ENCODE data around the gene TPCN1. TPM values are rescaled to one million over a fixed set of nuclear protein-coding genes. Genes with fewer than 3 reads are reported as not detected.

Gene TPCN1
- total RNA-seq, 1 donor from 2014 or later = 8.4 TPM

DNA sequence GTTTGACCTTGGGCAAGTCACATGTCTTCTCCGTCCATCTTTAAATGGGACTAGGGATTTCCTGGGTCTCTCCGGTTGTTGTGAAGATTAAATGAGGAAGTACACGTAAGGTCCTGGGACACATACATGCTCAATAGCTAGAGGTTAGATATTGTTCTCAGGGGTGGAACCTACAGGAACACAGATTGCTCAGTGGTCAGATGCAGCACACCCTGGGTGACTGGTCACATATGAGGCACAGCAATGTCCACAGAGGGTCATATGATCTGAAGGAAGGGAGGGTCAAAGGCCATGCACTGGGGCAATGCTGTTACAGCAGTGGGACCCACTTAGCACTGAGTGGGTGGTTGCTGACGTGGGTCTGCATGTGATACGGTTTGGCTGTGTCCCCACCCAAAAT, 125.1 kb downstream of the TPCN1 start:
- Mint-ChIP-seq H3K4me1 (ENCODE audit: unreplicated experiment) (no peaks in the 10 kb centered on the region), H3K36me3 (ENCODE audit: low read depth, unreplicated experiment) (no peaks in the 10 kb centered on the region), H3K4me3 (ENCODE audit: unreplicated experiment) (no peak overlapping the region), H3K9me3 (ENCODE audit: unreplicated experiment) (no peaks in the 10 kb centered on the region), H3K27me3 (ENCODE audit: unreplicated experiment) (peaks cover 6% of the 10 kb centered on the region), H3K27ac (ENCODE audit: unreplicated experiment) (no peak overlapping the region)
- DNase-seq (ENCODE audit: low spot score) = no peak
- TF ChIP-seq, protein P1, sequence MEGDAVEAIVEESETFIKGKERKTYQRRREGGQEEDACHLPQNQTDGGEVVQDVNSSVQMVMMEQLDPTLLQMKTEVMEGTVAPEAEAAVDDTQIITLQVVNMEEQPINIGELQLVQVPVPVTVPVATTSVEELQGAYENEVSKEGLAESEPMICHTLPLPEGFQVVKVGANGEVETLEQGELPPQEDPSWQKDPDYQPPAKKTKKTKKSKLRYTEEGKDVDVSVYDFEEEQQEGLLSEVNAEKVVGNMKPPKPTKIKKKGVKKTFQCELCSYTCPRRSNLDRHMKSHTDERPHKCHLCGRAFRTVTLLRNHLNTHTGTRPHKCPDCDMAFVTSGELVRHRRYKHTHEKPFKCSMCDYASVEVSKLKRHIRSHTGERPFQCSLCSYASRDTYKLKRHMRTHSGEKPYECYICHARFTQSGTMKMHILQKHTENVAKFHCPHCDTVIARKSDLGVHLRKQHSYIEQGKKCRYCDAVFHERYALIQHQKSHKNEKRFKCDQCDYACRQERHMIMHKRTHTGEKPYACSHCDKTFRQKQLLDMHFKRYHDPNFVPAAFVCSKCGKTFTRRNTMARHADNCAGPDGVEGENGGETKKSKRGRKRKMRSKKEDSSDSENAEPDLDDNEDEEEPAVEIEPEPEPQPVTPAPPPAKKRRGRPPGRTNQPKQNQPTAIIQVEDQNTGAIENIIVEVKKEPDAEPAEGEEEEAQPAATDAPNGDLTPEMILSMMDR (IDR thresholded peaks at IDR 0.05; ENCODE audit: unreplicated experiment) = no peak

DNA sequence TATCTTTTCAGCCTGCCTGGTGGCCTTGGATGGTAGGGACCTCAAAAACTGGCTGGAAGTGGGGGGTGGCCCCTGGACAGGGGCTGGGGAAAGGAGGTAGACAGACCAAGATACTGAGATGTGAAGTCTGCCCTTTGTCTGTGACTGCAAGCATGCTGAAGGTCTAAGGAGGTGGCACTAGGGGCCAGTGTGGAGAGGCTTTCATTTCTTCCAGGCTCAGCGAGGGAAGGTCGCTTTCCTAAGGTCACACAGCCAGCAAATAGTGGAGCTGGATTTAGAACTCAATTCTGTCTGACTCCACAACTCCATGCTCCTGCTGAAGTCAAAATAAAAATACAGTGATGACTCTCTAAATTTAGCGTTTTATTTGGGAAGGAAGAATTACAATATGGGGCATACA, 125.8 kb downstream of the TPCN1 start:
- H3K27me3 Mint-ChIP-seq (ENCODE audit: unreplicated experiment) = peaks cover 6% of the 10 kb centered on the region
- H3K4me3 Mint-ChIP-seq (ENCODE audit: unreplicated experiment) = no peak overlapping the region
- no peak overlapping the region for H3K27ac Mint-ChIP-seq (ENCODE audit: unreplicated experiment)
- H3K36me3 Mint-ChIP-seq (ENCODE audit: low read depth, unreplicated experiment) = no peaks in the 10 kb centered on the region
- no peaks in the 10 kb centered on the region for H3K4me1 Mint-ChIP-seq (ENCODE audit: unreplicated experiment)
- TF ChIP-seq, protein P1 (IDR thresholded peaks at IDR 0.05; ENCODE audit: unreplicated experiment) = no peak
- no peak for DNase-seq (ENCODE audit: low spot score)
- no peaks in the 10 kb centered on the region for H3K9me3 Mint-ChIP-seq (ENCODE audit: unreplicated experiment)

DNA sequence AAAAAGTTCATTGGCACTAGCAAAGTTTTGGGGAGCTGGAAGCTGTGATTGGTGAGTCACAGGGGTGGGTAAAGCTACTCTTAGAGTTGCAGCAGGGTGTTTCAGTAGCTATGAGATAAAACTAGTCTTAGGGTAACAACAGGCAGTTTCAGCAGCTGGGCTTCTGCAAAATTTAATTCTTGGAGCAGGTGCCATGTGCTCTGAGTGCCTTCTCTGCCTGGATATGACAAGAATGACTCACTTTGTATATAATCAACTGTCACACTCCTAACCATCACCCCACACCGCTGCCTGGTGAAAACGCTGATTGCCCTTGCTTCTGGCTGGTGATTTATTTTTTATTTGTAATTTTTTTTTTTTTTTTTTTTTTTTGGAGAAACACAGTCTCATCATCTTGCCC, 126.6 kb downstream of the TPCN1 start:
- TF ChIP-seq, protein P1 (IDR thresholded peaks at IDR 0.05; ENCODE audit: unreplicated experiment) = no peak
- H3K9me3 Mint-ChIP-seq (ENCODE audit: unreplicated experiment) = no peaks in the 10 kb centered on the region
- no peak for DNase-seq (ENCODE audit: low spot score)
- no peak overlapping the region for H3K4me3 Mint-ChIP-seq (ENCODE audit: unreplicated experiment)
- peaks cover 6% of the 10 kb centered on the region for H3K27me3 Mint-ChIP-seq (ENCODE audit: unreplicated experiment)
- H3K36me3 Mint-ChIP-seq (ENCODE audit: low read depth, unreplicated experiment) = no peaks in the 10 kb centered on the region
- H3K4me1 Mint-ChIP-seq (ENCODE audit: unreplicated experiment) = no peaks in the 10 kb centered on the region
- no peak overlapping the region for H3K27ac Mint-ChIP-seq (ENCODE audit: unreplicated experiment)

Small RNAs within 50 kb of the gene (microRNA-seq; reads per million reads assigned to microRNA genes)
- 0.28 reads per million for gene MIR6762 (ENCODE audit: unreplicated experiment)

Other genes with a start within 250 kb of the TPCN1 start
- 0.41 TPM for gene OAS2, start 242.9 kb upstream of the TPCN1 start, total RNA-seq (ENCODE audit: unreplicated experiment)
- gene DTX1, start 164.7 kb upstream of the TPCN1 start, total RNA-seq (ENCODE audit: unreplicated experiment) = 62.8 TPM
- 0.21 TPM for gene RASAL1, start 85.7 kb upstream of the TPCN1 start, total RNA-seq (ENCODE audit: unreplicated experiment)
- not detected for gene CFAP73, start 71.7 kb upstream of the TPCN1 start, total RNA-seq (ENCODE audit: unreplicated experiment)
- 47.5 TPM for gene DDX54, start 36.0 kb upstream of the TPCN1 start, total RNA-seq (ENCODE audit: unreplicated experiment)
- gene RITA1, start 35.7 kb upstream of the TPCN1 start, total RNA-seq (ENCODE audit: unreplicated experiment) = 11.7 TPM
- 44.6 TPM for gene SLC8B1, start 113.6 kb downstream of the TPCN1 start, total RNA-seq (ENCODE audit: unreplicated experiment)
- 26.6 TPM for gene PLBD2, start 137.1 kb downstream of the TPCN1 start, total RNA-seq (ENCODE audit: unreplicated experiment)
- not detected for gene SDS, start 182.4 kb downstream of the TPCN1 start, total RNA-seq (ENCODE audit: unreplicated experiment)
- 1.3 TPM for gene SDSL, start 200.9 kb downstream of the TPCN1 start, total RNA-seq (ENCODE audit: unreplicated experiment)

Measured in endothelial cell (in vitro differentiated cells).